IPS-11a (cell line): ENCODE measurements around the gene MAP7D2.

Experiments used
- H3K4me3 ChIP-seq: one replicate; pipeline ENCODE4 v1.5.1; 2013; ENCODE audit warnings: low read depth, low read length, control low read depth

MAP7D2 gene

GRCh38 chrX:19981947-19982346 is 134.8 kb downstream of the MAP7D2 start:
- no peak overlapping the region for H3K4me3 ChIP-seq

- H3K4me3 ChIP-seq: no peak overlapping the region
Measured at GRCh38 chrX:19975845-19976244, 140.9 kb downstream of the MAP7D2 start.

- no peak overlapping the region for H3K4me3 ChIP-seq
Measured at GRCh38 chrX:19972984-19973383, 143.7 kb downstream of the MAP7D2 start.

- H3K4me3 ChIP-seq: no peak overlapping the region
Measured at GRCh38 chrX:19968276-19968675, 148.4 kb downstream of the MAP7D2 start.

GRCh38 chrX:19966056-19966455 is 150.7 kb downstream of the MAP7D2 start:
- no peak overlapping the region for H3K4me3 ChIP-seq

GRCh38 chrX:19964017-19964710 is 152.5 kb downstream of the MAP7D2 start:
- no peak overlapping the region for H3K4me3 ChIP-seq

GRCh38 chrX:19960913-19961312 is 155.8 kb downstream of the MAP7D2 start:
- H3K4me3 ChIP-seq: no peak overlapping the region

- no peak overlapping the region for H3K4me3 ChIP-seq
Measured at GRCh38 chrX:19958552-19959486, 157.9 kb downstream of the MAP7D2 start.

- no peak overlapping the region for H3K4me3 ChIP-seq
Measured at GRCh38 chrX:19956923-19957322, 159.8 kb downstream of the MAP7D2 start.
